CD4-positive, alpha-beta memory T cell (primary cell): Measurements from ENCODE around the gene MRM2. TPM values are rescaled to one million over a fixed set of nuclear protein-coding genes. Genes with fewer than 3 reads are reported as not detected.

Experiments
- CTCF ChIA-PET: fragments of 350-600 bp; sonication (Branson Sonifier 250); formaldehyde crosslinking; loops from one replicate; lab custom pipeline; 2021; ENCODE audit warnings: inconsistent platforms; ENCODE audit not compliant: partially characterized antibody; lab: Charles Lee
- POLR2A ChIA-PET: fragments of 350-600 bp; sonication (Branson Sonifier 250); formaldehyde crosslinking; loops from one replicate; lab custom pipeline; 2021; ENCODE audit not compliant: partially characterized antibody; lab: Charles Lee
- DNase-seq, 5 donors: peaks; one replicate each; pipeline versions ENCODE4 v3.0.0 to v3.0.0-alpha.2; 2020 to 2022; ENCODE audit warnings: mixed read lengths in 1 of 5
- H3K27ac ChIP-seq: one replicate; pipeline ENCODE4 v1.7.0; 2013; ENCODE audit warnings: low read depth, low read length
- H3K27me3 ChIP-seq: 2 replicates; pipeline ENCODE4 v1.7.0; 2013; ENCODE audit warnings: mild to moderate bottlenecking, low read length, moderate library complexity; ENCODE audit not compliant: insufficient read depth
- H3K36me3 ChIP-seq: 2 replicates; pipeline ENCODE4 v1.7.0; 2013; ENCODE audit warnings: mild to moderate bottlenecking, low read length, moderate library complexity; ENCODE audit not compliant: insufficient read depth
- H3K4me1 ChIP-seq: 2 replicates; pipeline ENCODE4 v1.7.0; 2013; ENCODE audit warnings: mild to moderate bottlenecking, low read length, moderate library complexity; ENCODE audit not compliant: insufficient read depth
- H3K4me3 ChIP-seq, 2 donors: one replicate each; pipeline ENCODE4 v1.7.0; 2013; ENCODE audit warnings: low read length in 2 of 2, mild to moderate bottlenecking in 1 of 2
- H3K9me3 ChIP-seq, 2 donors: one replicate each; pipeline ENCODE4 v1.7.0; 2013; ENCODE audit warnings: low read length in 2 of 2, control low read depth in 1 of 2; ENCODE audit not compliant: control insufficient read depth in 1 of 2
- H3K27ac Mint-ChIP-seq, 7 donors: one replicate each; pipeline ENCODE4 v1.8.0; 2020 to 2021; ENCODE audit warnings: mixed read lengths in 7 of 7, mild to moderate bottlenecking in 6 of 7, inconsistent platforms in 3 of 7, moderate library complexity in 3 of 7
- H3K27me3 Mint-ChIP-seq, 2 donors: one replicate each; pipeline ENCODE4 v1.8.0; 2020 to 2021; ENCODE audit warnings: mixed read lengths in 2 of 2
- H3K36me3 Mint-ChIP-seq, 2 donors: one replicate each; pipeline ENCODE4 v1.8.0; 2020 to 2021; ENCODE audit warnings: mixed read lengths in 2 of 2, inconsistent platforms in 1 of 2, mild to moderate bottlenecking in 1 of 2
- H3K4me1 Mint-ChIP-seq, 4 donors: one replicate each; pipeline ENCODE4 v1.8.0; 2020 to 2021; ENCODE audit warnings: mixed read lengths in 4 of 4, mild to moderate bottlenecking in 1 of 4
- H3K4me3 Mint-ChIP-seq, 8 donors: one replicate each; pipeline ENCODE4 v1.8.0; 2020 to 2021; ENCODE audit warnings: mixed read lengths in 8 of 8, mild to moderate bottlenecking in 7 of 8, moderate library complexity in 6 of 8, inconsistent platforms in 3 of 8
- H3K9me3 Mint-ChIP-seq, 8 donors: one replicate each; pipeline ENCODE4 v1.8.0; 2020 to 2021; ENCODE audit warnings: mixed read lengths in 8 of 8, mild to moderate bottlenecking in 5 of 8, inconsistent platforms in 3 of 8, moderate library complexity in 1 of 8
- intact Hi-C: fragments of 100-400 bp; cut with micrococcal nuclease; formaldehyde crosslinking; loops from one replicate; pipeline ENCODE4 v1.15.1; 2023
- polyA plus RNA-seq, 2 donors: library from polyadenylated mRNA; unstranded; fragments of 300-500 nt; fragmentation: Illumina TruSeq; gene quantifications; one replicate each; pipeline ENCODE4 v1.2.3, GENCODE V29; 2021
- total RNA-seq, 2 experiments: library from RNA; stranded (reverse); gene quantifications; one replicate each; pipeline ENCODE4 v1.2.3, GENCODE V29; 2021

Gene MRM2
- total and polyA plus RNA-seq, 4 experiments from 2014 or later, result 17.4 to 32.9 (median 24.0) TPM

DNA sequence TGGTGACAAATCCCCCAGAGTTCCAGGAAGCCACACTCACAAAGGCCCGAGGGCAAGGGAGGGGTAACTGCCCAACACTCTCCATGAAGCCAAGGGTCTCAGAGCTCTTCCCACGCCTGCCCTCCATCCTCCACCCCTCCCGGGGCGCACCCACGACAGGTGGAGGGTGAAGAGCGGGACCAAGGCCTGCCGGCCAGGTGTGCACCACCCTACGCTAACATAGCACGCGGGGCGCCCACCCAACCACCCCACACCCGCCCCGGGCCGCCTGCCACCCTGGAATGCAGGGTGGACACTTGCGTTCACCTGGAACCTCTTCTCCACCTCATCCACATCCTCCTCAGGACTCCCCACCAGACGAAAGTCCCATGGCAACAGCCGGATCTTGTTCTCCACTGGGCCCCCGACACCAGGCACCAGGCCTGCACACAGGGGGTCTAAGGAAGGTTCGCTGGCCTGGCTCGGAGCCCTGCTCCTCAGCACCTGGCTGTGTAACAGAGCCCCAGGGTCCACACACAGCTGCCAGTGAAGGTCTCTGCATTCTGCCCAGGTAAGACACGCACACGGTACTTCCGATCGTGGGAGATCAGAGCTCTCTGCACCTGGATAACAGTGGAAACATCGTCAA lies 41.9 kb downstream of the MRM2 start:
- Histone ChIP-seq H3K4me1 (no peaks in the 10 kb centered on the region), H3K27me3 (no peaks in the 10 kb centered on the region), H3K4me3 (no peak overlapping the region), H3K27ac (no peak overlapping the region), H3K36me3 (no peaks in the 10 kb centered on the region), H3K9me3 (peaks cover 0 to 8% of the 10 kb centered on the region in 2 donors)
- Mint-ChIP-seq H3K27me3 (no peaks in the 10 kb centered on the region), H3K36me3 (peaks cover 33 to 38% of the 10 kb centered on the region in 2 donors), H3K4me1 (peaks cover 0 to 4% (median 1%) of the 10 kb centered on the region in 4 donors), H3K27ac (peak overlapping the region in 1 of 7 donors; percentile 29), H3K9me3 (peaks cover 0 to 10% (median 2%) of the 10 kb centered on the region in 8 donors), H3K4me3 (no peak overlapping the region)
- intact Hi-C loops, result no loop called here
- POLR2A ChIA-PET, result no interaction called here
- no peak for DNase-seq
- CTCF ChIA-PET, result interaction anchor here (0.5 kb wide), 1 partner anchor 148 kb away, joined by 4 read pairs; no protein-coding TSS in a partner anchor

GRCh38 chr7:2199528-2199927 lies 42.5 kb downstream of the MRM2 start:
- Mint-ChIP-seq H3K9me3 (peaks cover 0 to 10% (median 2%) of the 10 kb centered on the region in 8 donors), H3K27ac (no peak overlapping the region), H3K4me1 (peaks cover 0 to 4% (median 1%) of the 10 kb centered on the region in 4 donors), H3K4me3 (no peak overlapping the region), H3K27me3 (no peaks in the 10 kb centered on the region), H3K36me3 (peaks cover 33 to 39% of the 10 kb centered on the region in 2 donors)
- ChIA-PET POLR2A (no interaction called here), CTCF (no interaction called here)
- H3K9me3 ChIP-seq, result peaks cover 0 to 9% of the 10 kb centered on the region in 2 donors
- no peak for DNase-seq
- intact Hi-C loops, result no loop called here
- H3K4me3 ChIP-seq, result no peak overlapping the region
- H3K36me3 ChIP-seq, result no peaks in the 10 kb centered on the region
- no peaks in the 10 kb centered on the region for H3K4me1 ChIP-seq
- no peaks in the 10 kb centered on the region for H3K27me3 ChIP-seq
- no peak overlapping the region for H3K27ac ChIP-seq

GRCh38 chr7:2198760-2199159 lies 43.2 kb downstream of the MRM2 start:
- peaks cover 0 to 9% of the 10 kb centered on the region in 2 donors for H3K9me3 ChIP-seq
- H3K27me3 ChIP-seq, result no peaks in the 10 kb centered on the region
- H3K27ac ChIP-seq, result no peak overlapping the region
- H3K4me1 ChIP-seq, result no peaks in the 10 kb centered on the region
- intact Hi-C loops, result no loop called here
- no peaks in the 10 kb centered on the region for H3K36me3 ChIP-seq
- DNase-seq, result no peak
- peaks cover 0 to 4% (median 1%) of the 10 kb centered on the region in 4 donors for H3K4me1 Mint-ChIP-seq
- peaks cover 0 to 10% (median 2%) of the 10 kb centered on the region in 8 donors for H3K9me3 Mint-ChIP-seq
- H3K4me3 ChIP-seq, result no peak overlapping the region
- ChIA-PET POLR2A (no interaction called here), CTCF (no interaction called here)
- no peak overlapping the region for H3K27ac Mint-ChIP-seq
- peaks cover 33 to 41% of the 10 kb centered on the region in 2 donors for H3K36me3 Mint-ChIP-seq
- no peaks in the 10 kb centered on the region for H3K27me3 Mint-ChIP-seq
- H3K4me3 Mint-ChIP-seq, result no peak overlapping the region

GRCh38 chr7:2198206-2198605 lies 43.8 kb downstream of the MRM2 start:
- Mint-ChIP-seq H3K4me1 (peaks cover 0 to 4% (median 1%) of the 10 kb centered on the region in 4 donors), H3K9me3 (peaks cover 0 to 10% (median 2%) of the 10 kb centered on the region in 8 donors), H3K36me3 (peaks cover 33 to 44% of the 10 kb centered on the region in 2 donors), H3K4me3 (no peak overlapping the region), H3K27ac (no peak overlapping the region), H3K27me3 (no peaks in the 10 kb centered on the region)
- DNase-seq, result no peak
- H3K27me3 ChIP-seq, result no peaks in the 10 kb centered on the region
- no peak overlapping the region for H3K27ac ChIP-seq
- H3K4me3 ChIP-seq, result no peak overlapping the region
- ChIA-PET POLR2A (no interaction called here), CTCF (no interaction called here)
- intact Hi-C loops, result no loop called here
- H3K36me3 ChIP-seq, result no peaks in the 10 kb centered on the region
- no peaks in the 10 kb centered on the region for H3K4me1 ChIP-seq
- peaks cover 0 to 9% of the 10 kb centered on the region in 2 donors for H3K9me3 ChIP-seq

DNA sequence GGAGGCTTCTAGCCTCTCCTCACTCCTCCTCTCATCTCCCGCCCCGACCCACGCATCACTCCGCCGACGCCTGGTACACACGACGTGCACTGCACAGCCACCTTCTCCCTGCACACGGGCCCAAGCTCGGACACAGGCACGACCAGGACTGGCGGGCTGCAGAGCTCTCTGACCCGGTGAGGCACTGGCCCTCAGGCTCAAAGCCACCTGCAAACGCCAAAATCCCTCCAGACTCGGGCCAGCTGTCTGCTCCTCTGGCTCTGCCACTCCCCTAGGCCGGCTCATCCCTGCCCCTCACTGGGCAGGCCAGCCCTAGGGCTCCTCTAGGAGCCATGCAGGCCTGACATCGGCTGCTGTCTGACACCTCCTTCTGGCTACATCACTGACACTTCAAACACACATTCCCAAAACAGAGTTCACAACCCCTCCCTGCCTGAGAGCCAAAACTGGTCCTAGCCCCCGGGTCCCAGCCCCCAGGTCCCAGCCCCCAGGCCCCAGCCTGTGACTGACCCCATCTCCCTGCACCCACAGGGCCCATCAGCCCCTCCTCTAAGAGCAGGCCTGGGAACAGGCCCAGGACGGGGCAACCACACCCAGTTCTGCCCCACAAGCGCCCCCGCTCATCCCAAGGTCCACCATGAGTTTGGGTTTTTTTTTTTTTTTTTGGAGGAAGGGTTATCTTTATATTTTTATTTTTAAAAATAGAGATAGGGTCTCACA lies 44.4 kb downstream of the MRM2 start:
- CTCF ChIA-PET, result no interaction called here
- DNase-seq, result no peak
- Mint-ChIP-seq H3K4me1 (peaks cover 0 to 4% (median 1%) of the 10 kb centered on the region in 4 donors), H3K27me3 (no peaks in the 10 kb centered on the region), H3K9me3 (peaks cover 0 to 10% (median 2%) of the 10 kb centered on the region in 8 donors), H3K4me3 (no peak overlapping the region), H3K36me3 (peaks cover 34 to 48% of the 10 kb centered on the region in 2 donors), H3K27ac (peak overlapping the region in 2 of 7 donors; percentile 29 to 43)
- no peaks in the 10 kb centered on the region for H3K36me3 ChIP-seq
- H3K27ac ChIP-seq, result no peak overlapping the region
- no peaks in the 10 kb centered on the region for H3K4me1 ChIP-seq
- H3K9me3 ChIP-seq, result peaks cover 0 to 9% of the 10 kb centered on the region in 2 donors
- H3K27me3 ChIP-seq, result no peaks in the 10 kb centered on the region
- POLR2A ChIA-PET, result no interaction called here
- no peak overlapping the region for H3K4me3 ChIP-seq
- intact Hi-C loops, result no loop called here

DNA sequence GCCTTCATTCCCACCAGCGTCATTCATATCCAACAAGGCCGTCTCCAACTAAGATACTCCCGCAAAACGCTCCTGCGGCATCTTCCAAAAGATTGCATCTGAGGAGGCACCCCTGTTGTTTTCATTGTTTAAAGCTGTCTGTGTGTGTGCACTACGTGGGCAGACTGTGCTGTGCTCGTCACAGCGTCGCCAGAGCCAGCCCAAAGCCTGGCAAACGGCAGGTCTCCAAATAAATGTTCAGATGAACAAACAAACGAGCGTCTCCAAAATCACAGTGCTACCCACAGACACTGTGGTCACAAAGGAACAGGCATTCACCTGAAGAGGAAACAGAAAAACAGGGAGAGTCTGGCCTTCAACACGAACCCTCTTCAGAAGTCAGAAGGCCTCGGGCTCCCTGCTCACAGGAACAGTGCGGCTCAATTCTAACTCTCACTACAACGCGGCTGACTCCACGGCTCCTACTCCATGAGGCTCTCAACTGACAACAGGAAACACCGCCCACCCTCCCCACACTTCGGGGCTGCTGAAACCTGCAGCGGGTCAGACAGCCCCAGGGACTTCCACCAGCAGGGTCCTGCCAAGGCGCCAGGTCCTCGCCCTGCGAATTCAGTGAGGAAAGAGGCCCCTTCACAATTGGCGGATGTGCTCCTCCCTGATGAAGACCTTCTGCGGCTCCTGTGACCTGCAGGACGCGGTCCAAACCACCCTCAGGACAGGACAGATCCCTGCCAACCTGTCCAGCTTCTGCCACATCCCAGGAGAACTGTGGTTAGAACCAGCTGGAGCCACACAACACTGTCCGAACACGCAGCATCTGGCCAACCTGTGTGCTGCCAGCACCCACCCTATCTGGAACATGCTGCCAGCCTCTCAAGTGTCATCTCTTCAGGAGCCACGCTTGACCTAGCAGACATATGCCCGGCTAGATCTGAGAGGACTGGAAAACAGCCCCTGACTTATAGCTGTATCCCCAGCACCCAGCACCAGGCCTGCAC lies 45.3 kb downstream of the MRM2 start:
- DNase-seq, result no peak
- peaks cover 38 to 49% of the 10 kb centered on the region in 2 donors for H3K36me3 Mint-ChIP-seq
- Histone ChIP-seq H3K4me3 (no peak overlapping the region), H3K27ac (no peak overlapping the region), H3K4me1 (no peaks in the 10 kb centered on the region), H3K36me3 (no peaks in the 10 kb centered on the region), H3K9me3 (peaks cover 0 to 9% of the 10 kb centered on the region in 2 donors), H3K27me3 (no peaks in the 10 kb centered on the region)
- ChIA-PET POLR2A (no interaction called here), CTCF (interaction anchor here (1.9 kb wide), 1 partner anchor 92 kb away, joined by 6 read pairs; no protein-coding TSS in a partner anchor)
- H3K4me1 Mint-ChIP-seq, result peaks cover 0 to 4% (median 1%) of the 10 kb centered on the region in 4 donors
- no peak overlapping the region for H3K4me3 Mint-ChIP-seq
- no peaks in the 10 kb centered on the region for H3K27me3 Mint-ChIP-seq
- H3K27ac Mint-ChIP-seq, result no peak overlapping the region
- intact Hi-C loops, result no loop called here
- H3K9me3 Mint-ChIP-seq, result peaks cover 0 to 10% (median 2%) of the 10 kb centered on the region in 8 donors
